Sigmoid colon (tissue), 4 donors: ENCODE data around the gene LMO1.

Experiments
- EP300 ChIP-seq, 4 donors: sonication (generic); formaldehyde crosslinking; IDR thresholded peaks; one replicate each; pipeline ENCODE4 v1.6.1; 2017; ENCODE audit warnings: antibody characterized with exemption in 4 of 4
- POLR2A ChIP-seq, 2 donors: fragments of 450-650 bp; IDR thresholded peaks; one replicate each; pipeline ENCODE4 v1.6.1; 2016; ENCODE audit warnings: antibody characterized with exemption in 2 of 2, mild to moderate bottlenecking in 2 of 2, moderate library complexity in 2 of 2
- POLR2AphosphoS5 ChIP-seq, 4 donors: sonication (generic); formaldehyde crosslinking; IDR thresholded peaks; one replicate each; pipeline ENCODE4 v1.6.1; 2017; ENCODE audit warnings: antibody characterized with exemption in 4 of 4
- TF ChIP-seq, protein P1 (sequence below), 4 experiments: fragments of 450-650 bp in 3 of 4; fragments of 200-600 bp in 1 of 4; IDR thresholded peaks; one replicate each; pipeline ENCODE4 v1.5.1; 2016 to 2019; ENCODE audit warnings: antibody characterized with exemption in 4 of 4, mild to moderate bottlenecking in 3 of 4, moderate library complexity in 2 of 4

DNA sequence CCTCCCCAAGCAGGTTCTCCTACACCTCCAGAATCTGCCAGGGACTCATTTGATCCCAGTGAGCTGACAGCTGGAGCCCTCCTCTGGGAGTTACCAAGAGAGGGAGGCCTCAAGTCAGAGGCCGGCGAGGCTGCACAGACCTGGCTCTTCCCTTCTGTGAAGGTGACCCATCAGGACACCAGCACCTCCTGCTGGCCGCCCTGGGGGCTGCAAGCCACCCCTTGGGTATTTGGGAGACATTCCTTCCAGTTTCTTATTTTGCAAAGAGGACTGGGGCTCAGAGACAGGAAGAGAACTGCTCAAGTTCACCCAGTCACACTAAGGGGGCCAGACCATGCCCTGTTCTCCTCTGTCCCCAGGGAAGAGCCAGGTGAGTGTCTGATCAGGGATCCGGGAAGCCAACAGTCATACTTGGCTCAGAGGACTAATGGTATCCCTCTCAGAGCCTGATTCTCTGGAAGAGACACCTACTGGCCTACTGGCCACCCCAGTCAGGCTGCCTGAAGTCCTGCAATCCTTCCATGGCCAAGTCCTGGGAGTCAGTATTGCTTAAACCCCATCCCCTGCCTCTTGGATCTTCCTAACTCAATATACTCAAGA lies 54.4 kb downstream of the LMO1 start:
- TF ChIP-seq, protein P1, sequence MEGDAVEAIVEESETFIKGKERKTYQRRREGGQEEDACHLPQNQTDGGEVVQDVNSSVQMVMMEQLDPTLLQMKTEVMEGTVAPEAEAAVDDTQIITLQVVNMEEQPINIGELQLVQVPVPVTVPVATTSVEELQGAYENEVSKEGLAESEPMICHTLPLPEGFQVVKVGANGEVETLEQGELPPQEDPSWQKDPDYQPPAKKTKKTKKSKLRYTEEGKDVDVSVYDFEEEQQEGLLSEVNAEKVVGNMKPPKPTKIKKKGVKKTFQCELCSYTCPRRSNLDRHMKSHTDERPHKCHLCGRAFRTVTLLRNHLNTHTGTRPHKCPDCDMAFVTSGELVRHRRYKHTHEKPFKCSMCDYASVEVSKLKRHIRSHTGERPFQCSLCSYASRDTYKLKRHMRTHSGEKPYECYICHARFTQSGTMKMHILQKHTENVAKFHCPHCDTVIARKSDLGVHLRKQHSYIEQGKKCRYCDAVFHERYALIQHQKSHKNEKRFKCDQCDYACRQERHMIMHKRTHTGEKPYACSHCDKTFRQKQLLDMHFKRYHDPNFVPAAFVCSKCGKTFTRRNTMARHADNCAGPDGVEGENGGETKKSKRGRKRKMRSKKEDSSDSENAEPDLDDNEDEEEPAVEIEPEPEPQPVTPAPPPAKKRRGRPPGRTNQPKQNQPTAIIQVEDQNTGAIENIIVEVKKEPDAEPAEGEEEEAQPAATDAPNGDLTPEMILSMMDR (IDR thresholded peaks at IDR 0.05): no peak
- TF ChIP-seq EP300 (IDR thresholded peaks at IDR 0.05): no peak
- TF ChIP-seq POLR2AphosphoS5 (IDR thresholded peaks at IDR 0.05): no peak
- TF ChIP-seq POLR2A (IDR thresholded peaks at IDR 0.05): no peak
